HCT116 (cell line): Measurements from ENCODE around the gene SAMMSON. TPM values are rescaled to one million over a fixed set of nuclear protein-coding genes. Genes with fewer than 3 reads are reported as not detected.

Experiments
- ATAC-seq: fragments of 200-7000 bp; cut with Tn5 transposase; 2 replicates; pipeline ENCODE4 v1.9.1; 2020; ENCODE audit warnings: mild to moderate bottlenecking, moderate library complexity
- BruUV-seq: library from RNA; stranded (reverse); fragments of 400-500 nt; replicated peaks from 2 replicates; lab custom pipeline; 2021; lab: Mats Ljungman, UMichigan
- CTCF ChIA-PET: fragments of 300-600 bp; sonication (Branson Sonifier 250); formaldehyde crosslinking; loops from one replicate; lab custom pipeline; 2021; ENCODE audit warnings: antibody characterized with exemption; lab: Charles Lee
- POLR2A ChIA-PET: fragments of 300-600, 350-600 bp; sonication (Branson Sonifier 250); formaldehyde crosslinking; loops from one replicate; lab custom pipeline; 2021; ENCODE audit warnings: antibody characterized with exemption; lab: Charles Lee
- RAD21 ChIA-PET, 2 experiments: fragments of 300-600 bp; sonication (Branson Sonifier 250); formaldehyde crosslinking; loops; one replicate each; lab custom pipeline; 2023; ENCODE audit warnings: low total read pairs in 2 of 2; ENCODE audit not compliant: uncharacterized antibody in 2 of 2, unreplicated experiment in 2 of 2, low non-redundant PET in 1 of 2; lab: Charles Lee
- DNase-seq: peaks from one replicate; pipeline ENCODE4 v3.0.0-alpha.2; 2010; ENCODE audit warnings: low read depth, low spot score
- H2AFZ ChIP-seq: fragments of 200-600 bp; shearing (Covaris generic), sonication (generic); 2 replicates; pipeline ENCODE4 v1.6.1; 2017; ENCODE audit warnings: low read depth, mixed run types, mixed read lengths, antibody characterized with exemption, low read length; ENCODE audit not compliant: poor library complexity, severe bottlenecking
- H3K27ac ChIP-seq: 2 replicates; pipeline ENCODE4 v1.5.1; 2012; ENCODE audit warnings: low read depth, low read length
- H3K27me3 ChIP-seq: fragments of 200-600 bp; sonication (generic); 2 replicates; pipeline ENCODE4 v1.6.1; 2016; ENCODE audit warnings: mixed run types, low read length, mixed read lengths; ENCODE audit not compliant: insufficient read depth
- H3K36me3 ChIP-seq, 2 experiments: fragments of 200-500 bp in 1 of 2; fragments of 200-600 bp in 1 of 2; sonication (Bioruptor generic) in 1 of 2; sonication (generic) in 1 of 2; 2 replicates each; pipeline versions ENCODE4 v1.5.1 to v1.6.1; 2014 to 2016; ENCODE audit warnings: low read length in 2 of 2, inconsistent platforms in 1 of 2, mixed read lengths in 1 of 2, mixed run types in 1 of 2; ENCODE audit not compliant: insufficient read depth in 2 of 2, control insufficient read depth in 1 of 2
- H3K4me1 ChIP-seq, 2 experiments: fragments of 200-600 bp in 1 of 2; sonication (generic) in 1 of 2; 2 replicates each; pipeline versions ENCODE4 v1.5.1 to v1.6.1; 2012 to 2017; ENCODE audit warnings: low read length in 2 of 2, inconsistent platforms in 1 of 2, mild to moderate bottlenecking in 1 of 2, mixed read lengths in 1 of 2, mixed run types in 1 of 2, moderate library complexity in 1 of 2; ENCODE audit not compliant: insufficient read depth in 2 of 2, control insufficient read depth in 1 of 2
- H3K4me2 ChIP-seq: fragments of 200-600 bp; sonication (generic); 2 replicates; pipeline ENCODE4 v1.6.1; 2017; ENCODE audit warnings: mixed run types, low read length, mixed read lengths
- H3K4me3 ChIP-seq, 2 experiments: fragments of 200-600 bp in 1 of 2; sonication (generic) in 1 of 2; replicated peaks in 1 of 2; 2 replicates each; pipeline ENCODE4 v1.5.1; 2011 to 2016; ENCODE audit warnings: low read length in 2 of 2, control low read depth in 1 of 2, low read depth in 1 of 2, mild to moderate bottlenecking in 1 of 2, mixed read lengths in 1 of 2, mixed run types in 1 of 2
- H3K79me2 ChIP-seq: fragments of 200-600 bp; sonication (generic); 2 replicates; pipeline ENCODE4 v1.6.1; 2017; ENCODE audit warnings: mild to moderate bottlenecking, mixed run types, low read length, moderate library complexity, mixed read lengths; ENCODE audit not compliant: insufficient read depth
- H3K9ac ChIP-seq: fragments of 200-600 bp; sonication (generic); 2 replicates; pipeline ENCODE4 v1.6.1; 2016; ENCODE audit warnings: low read length, mixed read lengths
- H3K9me2 ChIP-seq: fragments of 200-600 bp; sonication (generic), shearing (Covaris generic); 2 replicates; pipeline ENCODE4 v1.6.1; 2017; ENCODE audit warnings: mixed run types, mild to moderate bottlenecking, moderate library complexity; ENCODE audit not compliant: insufficient read depth
- H3K9me3 ChIP-seq, 2 experiments: fragments of 200-500 bp in 1 of 2; fragments of 200-600 bp in 1 of 2; sonication (Bioruptor generic) in 1 of 2; sonication (generic) in 1 of 2; 2 replicates each; pipeline ENCODE4 v1.6.1; 2014 to 2017; ENCODE audit warnings: low read length in 2 of 2, mixed read lengths in 2 of 2, inconsistent platforms in 1 of 2, low read depth in 1 of 2, mild to moderate bottlenecking in 1 of 2, mixed run types in 1 of 2, moderate library complexity in 1 of 2; ENCODE audit not compliant: control insufficient read depth in 1 of 2, insufficient read depth in 1 of 2
- H4K20me1 ChIP-seq: fragments of 200-600 bp; sonication (generic), shearing (Covaris generic); 2 replicates; pipeline ENCODE4 v1.6.1; 2017; ENCODE audit warnings: mixed run types, mild to moderate bottlenecking, moderate library complexity; ENCODE audit not compliant: insufficient read depth
- CBX3 ChIP-seq: IDR thresholded peaks from 2 replicates; pipeline ENCODE4 v1.6.1; 2012; ENCODE audit warnings: low read depth
- CEBPB ChIP-seq: IDR thresholded peaks from 2 replicates; pipeline ENCODE4 v1.6.1; 2012; ENCODE audit warnings: low read depth
- EGR1 ChIP-seq: IDR thresholded peaks from 2 replicates; pipeline ENCODE4 v1.6.1; 2012; ENCODE audit warnings: low read depth
- ELF1 ChIP-seq: IDR thresholded peaks from 2 replicates; pipeline ENCODE4 v1.6.1; 2012; ENCODE audit warnings: low read depth, borderline replicate concordance
- EZH2 ChIP-seq: fragments of 200-600 bp; sonication (generic); IDR thresholded peaks from 2 replicates; pipeline ENCODE4 v1.6.1; 2017; ENCODE audit warnings: antibody characterized with exemption, mixed run types
- EZH2phosphoT487 ChIP-seq: fragments of 200-600 bp; IDR thresholded peaks from 2 replicates; pipeline ENCODE4 v1.6.1; 2018; ENCODE audit warnings: antibody characterized with exemption, borderline replicate concordance
- FOSL1 ChIP-seq: IDR thresholded peaks from 2 replicates; pipeline ENCODE4 v1.6.1; 2012; ENCODE audit warnings: low read depth
- JUND ChIP-seq: IDR thresholded peaks from 2 replicates; pipeline ENCODE4 v1.6.1; 2012
- POLR2A ChIP-seq: IDR thresholded peaks from 2 replicates; pipeline ENCODE4 v1.7.0; 2011; ENCODE audit warnings: borderline replicate concordance; ENCODE audit not compliant: insufficient read depth, insufficient read length; ENCODE audit errors: extremely low read depth
- RAD21 ChIP-seq: IDR thresholded peaks from 2 replicates; pipeline ENCODE4 v1.6.1; 2012; ENCODE audit warnings: low read depth, mild to moderate bottlenecking
- SP1 ChIP-seq: IDR thresholded peaks from 2 replicates; pipeline ENCODE4 v1.6.1; 2012; ENCODE audit warnings: low read depth
- SRF ChIP-seq: IDR thresholded peaks from 2 replicates; pipeline ENCODE4 v1.6.1; 2012; ENCODE audit warnings: low read depth
- TCF7L2 ChIP-seq: IDR thresholded peaks from 2 replicates; pipeline ENCODE4 v1.7.0; 2011; ENCODE audit warnings: borderline replicate concordance, inconsistent platforms; ENCODE audit not compliant: insufficient read depth, insufficient read length; ENCODE audit errors: extremely low read depth
- YY1 ChIP-seq: IDR thresholded peaks from 2 replicates; pipeline ENCODE4 v1.6.1; 2011; ENCODE audit warnings: low read length, low read depth, moderate library complexity, mild to moderate bottlenecking; ENCODE audit not compliant: insufficient replicate concordance; ENCODE audit errors: extremely low read depth
- ZBTB33 ChIP-seq: IDR thresholded peaks from 2 replicates; pipeline ENCODE4 v1.6.1; 2011; ENCODE audit warnings: mild to moderate bottlenecking, low read length, moderate library complexity; ENCODE audit not compliant: insufficient replicate concordance; ENCODE audit errors: extremely low read depth
- ZFX ChIP-seq: fragments of 450-650 bp; IDR thresholded peaks from 2 replicates; pipeline ENCODE4 v1.6.1; 2017
- ZNF274 ChIP-seq: fragments of 200-500 bp; sonication (Bioruptor generic); IDR thresholded peaks from 2 replicates; pipeline ENCODE4 v1.6.1; 2014; ENCODE audit warnings: mild to moderate bottlenecking, low read depth, low read length, inconsistent platforms
- intact Hi-C: fragments of 100-400 bp; cut with micrococcal nuclease; formaldehyde crosslinking; loops from 2 replicates; pipeline ENCODE4 v1.10.0; 2022
- total RNA-seq: library from RNA; stranded (reverse); gene quantifications from one replicate; pipeline ENCODE4 v1.2.1, GENCODE V29; 2021; ENCODE audit not compliant: unreplicated experiment
- TF ChIP-seq, protein P1 (sequence below), 3 experiments: fragments of 200-600 bp in 1 of 3; sonication (generic) in 1 of 3; IDR thresholded peaks in 2 of 3; conservative IDR thresholded peaks in 1 of 3; 2 replicates each; pipeline ENCODE4 v1.5.1; 2012 to 2017; ENCODE audit warnings: low read depth in 2 of 3, low read length in 2 of 3, antibody characterized with exemption in 1 of 3, borderline replicate concordance in 1 of 3, control low read depth in 1 of 3, mild to moderate bottlenecking in 1 of 3, mixed read lengths in 1 of 3, mixed run types in 1 of 3, moderate library complexity in 1 of 3; ENCODE audit not compliant: insufficient read depth in 1 of 3
- TF ChIP-seq, protein P2 (sequence below): IDR thresholded peaks from 2 replicates; pipeline ENCODE4 v1.6.1; 2012
- TF ChIP-seq, protein P3 (sequence below): IDR thresholded peaks from 2 replicates; pipeline ENCODE4 v1.6.1; 2012

SAMMSON gene
- total RNA-seq, 1 experiment from 2014 or later, result not detected

- Histone ChIP-seq H3K4me2 (no peak overlapping the region), H3K9ac (no peak overlapping the region), H3K36me3 (no peaks in the 10 kb centered on the region), H3K27ac (no peak overlapping the region), H3K9me3 (0 out of 4 replicates have a peak, but pooled peaks cover 0 to 3% of the 10 kb centered on the region in 2 experiments), H3K4me3 (no peak overlapping the region), H2AFZ (no peak overlapping the region), H3K4me1 (no peaks in the 10 kb centered on the region), H3K79me2 (no peaks in the 10 kb centered on the region), H3K9me2 (no peaks in the 10 kb centered on the region), H4K20me1 (no peaks in the 10 kb centered on the region), H3K27me3 (no peaks in the 10 kb centered on the region)
- BruUV-seq, result no TSS peak
- ChIA-PET POLR2A (no interaction called here), RAD21 (no interaction called here), CTCF (no interaction called here)
- no peak for ATAC-seq
- no peak for DNase-seq
- intact Hi-C loops, result loop anchor here (5.0 to 10.0 kb wide), 2 partner anchors 289 to 1787 kb away; no protein-coding TSS in a partner anchor
- TF ChIP-seq ELF1 (no peak), YY1 (no peak), CEBPB (no peak), TCF7L2 (no peak), POLR2A (no peak), SRF (no peak), CBX3 (no peak), RAD21 (no peak), EZH2 (no peak), ZNF274 (no peak), ZBTB33 (no peak), EGR1 (no peak), ZFX (no peak), EZH2phosphoT487 (no peak), FOSL1 (no peak), JUND (no peak), SP1 (no peak)
- TF ChIP-seq, protein P1, sequence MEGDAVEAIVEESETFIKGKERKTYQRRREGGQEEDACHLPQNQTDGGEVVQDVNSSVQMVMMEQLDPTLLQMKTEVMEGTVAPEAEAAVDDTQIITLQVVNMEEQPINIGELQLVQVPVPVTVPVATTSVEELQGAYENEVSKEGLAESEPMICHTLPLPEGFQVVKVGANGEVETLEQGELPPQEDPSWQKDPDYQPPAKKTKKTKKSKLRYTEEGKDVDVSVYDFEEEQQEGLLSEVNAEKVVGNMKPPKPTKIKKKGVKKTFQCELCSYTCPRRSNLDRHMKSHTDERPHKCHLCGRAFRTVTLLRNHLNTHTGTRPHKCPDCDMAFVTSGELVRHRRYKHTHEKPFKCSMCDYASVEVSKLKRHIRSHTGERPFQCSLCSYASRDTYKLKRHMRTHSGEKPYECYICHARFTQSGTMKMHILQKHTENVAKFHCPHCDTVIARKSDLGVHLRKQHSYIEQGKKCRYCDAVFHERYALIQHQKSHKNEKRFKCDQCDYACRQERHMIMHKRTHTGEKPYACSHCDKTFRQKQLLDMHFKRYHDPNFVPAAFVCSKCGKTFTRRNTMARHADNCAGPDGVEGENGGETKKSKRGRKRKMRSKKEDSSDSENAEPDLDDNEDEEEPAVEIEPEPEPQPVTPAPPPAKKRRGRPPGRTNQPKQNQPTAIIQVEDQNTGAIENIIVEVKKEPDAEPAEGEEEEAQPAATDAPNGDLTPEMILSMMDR (IDR thresholded peaks at IDR 0.05 in 2 of 3, conservative IDR thresholded peaks at IDR 0.05 in 1 of 3; ENCODE audit: borderline replicate concordance in 1 of 3, insufficient read depth in 1 of 3, low read depth in 2 of 3, low read length in 2 of 3), result no peak
- TF ChIP-seq, protein P2, sequence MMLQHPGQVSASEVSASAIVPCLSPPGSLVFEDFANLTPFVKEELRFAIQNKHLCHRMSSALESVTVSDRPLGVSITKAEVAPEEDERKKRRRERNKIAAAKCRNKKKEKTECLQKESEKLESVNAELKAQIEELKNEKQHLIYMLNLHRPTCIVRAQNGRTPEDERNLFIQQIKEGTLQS, result no peak
- TF ChIP-seq, protein P3, sequence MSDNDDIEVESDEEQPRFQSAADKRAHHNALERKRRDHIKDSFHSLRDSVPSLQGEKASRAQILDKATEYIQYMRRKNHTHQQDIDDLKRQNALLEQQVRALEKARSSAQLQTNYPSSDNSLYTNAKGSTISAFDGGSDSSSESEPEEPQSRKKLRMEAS, result no peak
Measured at GRCh38 chr3:70067860-70068521, 68.5 kb downstream of the SAMMSON start.
